Duodenal mucosa (tissue), 2 donors: ENCODE measurements around the gene CDK6.

Experiments
- H3K27ac ChIP-seq: one replicate; pipeline ENCODE4 v1.7.0; 2013; ENCODE audit warnings: low read depth, low read length
- H3K27me3 ChIP-seq, 2 donors: one replicate each; pipeline ENCODE4 v1.7.0; 2013; ENCODE audit warnings: low read length in 2 of 2, control low read depth in 1 of 2; ENCODE audit not compliant: insufficient read depth in 2 of 2, control insufficient read depth in 1 of 2
- H3K36me3 ChIP-seq, 2 donors: one replicate each; pipeline ENCODE4 v1.7.0; 2013; ENCODE audit warnings: low read length in 2 of 2, control low read depth in 1 of 2; ENCODE audit not compliant: insufficient read depth in 2 of 2, control insufficient read depth in 1 of 2
- H3K4me1 ChIP-seq, 2 donors: one replicate each; pipeline ENCODE4 v1.7.0; 2013; ENCODE audit warnings: low read length in 2 of 2, control low read depth in 1 of 2; ENCODE audit not compliant: insufficient read depth in 2 of 2, control insufficient read depth in 1 of 2
- H3K4me3 ChIP-seq, 2 donors: one replicate each; pipeline ENCODE4 v1.7.0; 2013; ENCODE audit warnings: low read length in 2 of 2, low read depth in 1 of 2
- H3K9ac ChIP-seq, 2 donors: one replicate each; pipeline ENCODE4 v1.7.0; 2013; ENCODE audit warnings: low read length in 2 of 2, low read depth in 1 of 2
- H3K9me3 ChIP-seq, 2 donors: one replicate each; pipeline ENCODE4 v1.7.0; 2013; ENCODE audit warnings: low read length in 2 of 2, control low read depth in 1 of 2; ENCODE audit not compliant: control insufficient read depth in 1 of 2

The CDK6 gene

DNA sequence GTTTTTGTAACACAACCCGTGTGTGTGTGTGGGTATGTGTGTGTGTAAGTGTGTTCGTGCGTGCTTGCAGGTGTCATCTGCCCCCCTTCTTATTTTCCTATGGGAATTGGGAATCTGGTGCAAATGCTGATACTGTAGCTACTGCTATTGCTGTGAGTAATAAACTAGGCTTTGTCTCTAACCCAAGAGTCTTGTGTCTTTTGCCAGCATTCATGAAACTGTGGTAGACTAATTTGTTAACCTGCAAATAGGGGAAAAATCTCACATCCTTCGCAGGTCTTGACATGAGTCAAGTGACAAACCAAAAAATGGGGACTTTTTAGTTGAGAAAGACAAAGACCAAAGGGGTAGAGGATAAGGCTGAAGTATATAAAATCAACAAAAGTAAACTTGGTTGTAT, 188.3 kb downstream of the CDK6 start:
- no peak overlapping the region for H3K4me3 ChIP-seq
- no peak overlapping the region for H3K27ac ChIP-seq
- H3K9ac ChIP-seq: no peak overlapping the region

DNA sequence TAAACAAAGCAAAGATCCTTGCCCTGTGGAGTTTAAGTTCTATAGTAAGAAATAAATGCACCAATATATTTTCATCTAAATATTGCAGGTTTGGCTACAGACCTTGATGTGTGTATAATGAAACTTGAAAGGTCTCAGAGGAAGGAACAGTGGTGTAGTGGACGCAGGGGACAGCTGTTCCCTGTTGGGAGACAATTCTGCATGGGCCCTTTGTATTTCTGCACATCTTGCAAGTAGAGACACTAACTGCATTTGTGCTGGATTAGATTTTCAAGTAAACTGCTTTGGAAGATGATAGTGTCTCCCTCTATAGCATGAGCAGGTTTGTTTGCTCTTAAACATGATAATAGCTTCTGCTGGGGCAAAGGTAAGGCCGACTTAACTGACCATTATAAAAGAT, 188.7 kb downstream of the CDK6 start:
- Histone ChIP-seq H3K4me1 (peaks cover 26 to 40% of the 10 kb centered on the region in 2 donors), H3K4me3 (no peak overlapping the region), H3K27ac (no peak overlapping the region), H3K9ac (no peak overlapping the region), H3K9me3 (no peaks in the 10 kb centered on the region), H3K36me3 (no peaks in the 10 kb centered on the region), H3K27me3 (no peaks in the 10 kb centered on the region)

More for the DNA sequence above, 188.3 kb downstream of the CDK6 start:
- Histone ChIP-seq H3K27me3 (no peaks in the 10 kb centered on the region), H3K4me1 (peaks cover 26 to 40% of the 10 kb centered on the region in 2 donors), H3K36me3 (no peaks in the 10 kb centered on the region), H3K9me3 (no peaks in the 10 kb centered on the region)

DNA sequence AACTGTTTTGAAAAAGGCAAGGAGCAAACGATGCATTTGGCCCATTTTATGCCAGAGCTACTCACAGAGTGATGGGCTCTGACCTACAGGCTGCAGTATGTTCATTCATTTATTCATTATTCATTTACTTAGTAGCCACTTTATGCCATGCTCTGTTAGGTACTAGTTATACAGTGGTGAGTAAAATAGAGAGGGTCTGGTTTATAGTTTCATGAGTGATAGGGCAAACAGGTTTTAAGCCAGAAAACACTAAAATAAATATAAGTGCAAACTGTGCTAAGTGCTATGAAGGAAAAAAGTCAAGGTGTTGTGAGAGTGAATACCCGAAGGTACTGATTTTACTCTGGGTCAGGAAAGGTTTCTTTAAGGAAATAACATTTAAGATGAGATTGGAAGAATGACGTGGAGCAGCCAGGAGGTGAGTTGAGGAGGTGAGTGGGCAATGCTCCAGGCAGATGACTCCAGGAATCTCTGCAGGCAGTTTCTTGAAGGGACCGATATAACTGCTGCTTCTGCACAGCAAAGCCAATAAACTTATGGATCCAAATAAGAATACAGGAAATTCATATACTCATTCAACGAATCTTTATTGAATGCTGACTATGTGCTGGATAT, 189.3 kb downstream of the CDK6 start:
- Histone ChIP-seq H3K4me3 (no peak overlapping the region), H3K36me3 (no peaks in the 10 kb centered on the region), H3K9me3 (no peaks in the 10 kb centered on the region), H3K9ac (no peak overlapping the region), H3K4me1 (peaks cover 26 to 41% of the 10 kb centered on the region in 2 donors), H3K27ac (no peak overlapping the region), H3K27me3 (no peaks in the 10 kb centered on the region)

DNA sequence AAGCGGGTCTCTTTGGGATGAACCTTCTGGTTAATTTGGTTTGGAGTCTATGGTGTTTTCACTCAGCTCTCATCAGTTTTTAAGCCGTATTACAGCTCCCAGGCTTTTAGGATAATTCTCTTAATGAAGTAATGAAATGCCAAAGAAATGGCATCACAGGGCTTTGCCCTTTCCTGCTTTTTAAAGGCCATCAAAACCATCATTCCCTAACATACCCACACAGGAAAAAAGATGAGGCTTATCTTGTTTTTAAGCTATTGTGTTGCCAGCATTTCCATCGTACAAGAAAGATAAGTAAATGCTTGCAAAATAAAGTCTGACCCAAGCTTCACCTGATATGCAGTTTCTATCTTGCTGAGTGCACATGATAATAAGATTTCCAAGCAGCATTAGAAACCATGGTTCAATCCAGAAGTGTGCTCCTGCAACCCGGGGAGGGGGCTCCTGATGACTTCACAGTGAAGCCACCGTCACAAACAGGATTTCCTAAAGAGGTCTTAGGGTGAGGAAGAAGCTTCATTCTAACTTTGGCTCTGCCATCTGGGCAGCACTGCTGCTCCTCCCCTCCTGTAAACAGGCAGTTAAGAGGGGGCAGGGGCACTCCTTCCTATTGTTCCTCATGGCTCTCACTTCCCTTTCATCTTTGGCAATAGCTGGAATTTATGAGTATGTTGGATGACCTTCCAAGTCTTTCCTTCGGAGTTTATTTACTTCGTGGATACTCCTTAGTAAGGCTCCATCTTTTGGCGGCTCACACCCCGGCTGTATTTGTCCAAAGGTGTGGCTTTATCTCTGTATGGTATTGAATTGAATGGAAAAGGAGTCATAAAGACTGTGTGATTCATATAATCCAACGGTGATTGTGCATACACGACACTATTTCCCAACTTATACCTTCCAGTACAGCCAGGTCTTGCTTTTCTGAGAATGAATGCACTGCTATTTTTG, 191.0 kb downstream of the CDK6 start:
- Histone ChIP-seq H3K27me3 (no peaks in the 10 kb centered on the region), H3K27ac (peak overlapping the region; percentile 48), H3K4me1 (peaks cover 26 to 47% of the 10 kb centered on the region in 2 donors), H3K9me3 (no peaks in the 10 kb centered on the region), H3K4me3 (peak overlapping the region in 1 of 2 donors; percentile 18), H3K9ac (peak overlapping the region in 1 of 2 donors; percentile 8), H3K36me3 (no peaks in the 10 kb centered on the region)

DNA sequence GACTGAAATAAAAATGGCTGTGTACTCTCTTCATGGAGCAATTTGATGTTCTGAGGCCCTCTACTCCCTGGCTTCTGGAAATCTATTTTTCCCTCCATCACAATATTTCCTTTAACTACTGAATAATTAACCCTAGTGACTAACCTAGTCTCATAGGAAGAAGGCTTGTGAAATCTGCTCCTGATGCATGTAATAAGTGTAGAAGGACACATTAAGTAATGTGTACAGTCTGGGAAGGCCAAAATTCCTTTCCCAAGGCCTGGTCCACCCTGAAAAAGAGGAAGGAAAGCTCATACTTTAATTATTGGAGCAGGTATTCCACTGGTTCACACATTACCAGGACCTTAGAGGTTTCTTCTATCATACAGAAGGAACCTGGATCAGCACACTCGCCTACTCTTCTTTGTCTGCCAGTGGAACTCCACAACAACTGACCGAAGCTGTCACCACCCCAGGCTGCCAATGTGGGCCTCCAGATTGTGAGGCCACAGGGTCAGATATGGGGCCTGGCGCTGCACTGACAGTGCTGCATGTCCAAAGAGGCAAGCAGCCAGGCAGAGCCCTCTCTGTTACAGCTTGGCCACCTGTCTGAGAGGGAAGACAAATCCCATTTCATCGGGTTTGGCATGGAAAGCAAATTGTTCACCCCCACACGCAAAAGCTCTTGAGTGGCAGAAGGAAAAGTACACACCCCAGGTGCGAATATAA, 191.8 kb downstream of the CDK6 start:
- Histone ChIP-seq H3K27ac (no peak overlapping the region), H3K9me3 (no peaks in the 10 kb centered on the region), H3K4me1 (peaks cover 26 to 47% of the 10 kb centered on the region in 2 donors), H3K36me3 (no peaks in the 10 kb centered on the region), H3K9ac (peak overlapping the region in 1 of 2 donors; percentile 8), H3K4me3 (no peak overlapping the region), H3K27me3 (no peaks in the 10 kb centered on the region)

DNA sequence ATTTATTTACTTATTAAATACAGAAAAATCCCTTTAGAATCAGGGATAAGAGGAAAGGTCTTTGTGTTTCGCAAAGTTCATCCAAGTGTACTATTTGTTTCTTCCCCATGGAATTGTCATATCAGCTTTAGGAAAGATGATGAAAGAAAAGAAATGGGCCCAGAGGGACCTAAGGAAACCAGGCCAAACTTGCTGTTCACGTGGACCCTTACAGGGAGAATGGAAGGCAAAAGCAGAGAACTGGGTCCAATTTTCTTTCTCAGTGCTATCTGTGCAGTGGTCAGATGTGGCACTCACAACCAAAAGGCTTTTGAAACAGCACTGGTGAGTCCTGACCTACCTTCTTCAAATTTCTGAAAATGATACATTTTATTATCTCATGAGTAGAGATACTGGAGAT, 192.6 kb downstream of the CDK6 start:
- Histone ChIP-seq H3K9ac (no peak overlapping the region), H3K27me3 (no peaks in the 10 kb centered on the region), H3K36me3 (no peaks in the 10 kb centered on the region), H3K4me1 (peaks cover 26 to 47% of the 10 kb centered on the region in 2 donors), H3K9me3 (no peaks in the 10 kb centered on the region), H3K4me3 (no peak overlapping the region), H3K27ac (no peak overlapping the region)

DNA sequence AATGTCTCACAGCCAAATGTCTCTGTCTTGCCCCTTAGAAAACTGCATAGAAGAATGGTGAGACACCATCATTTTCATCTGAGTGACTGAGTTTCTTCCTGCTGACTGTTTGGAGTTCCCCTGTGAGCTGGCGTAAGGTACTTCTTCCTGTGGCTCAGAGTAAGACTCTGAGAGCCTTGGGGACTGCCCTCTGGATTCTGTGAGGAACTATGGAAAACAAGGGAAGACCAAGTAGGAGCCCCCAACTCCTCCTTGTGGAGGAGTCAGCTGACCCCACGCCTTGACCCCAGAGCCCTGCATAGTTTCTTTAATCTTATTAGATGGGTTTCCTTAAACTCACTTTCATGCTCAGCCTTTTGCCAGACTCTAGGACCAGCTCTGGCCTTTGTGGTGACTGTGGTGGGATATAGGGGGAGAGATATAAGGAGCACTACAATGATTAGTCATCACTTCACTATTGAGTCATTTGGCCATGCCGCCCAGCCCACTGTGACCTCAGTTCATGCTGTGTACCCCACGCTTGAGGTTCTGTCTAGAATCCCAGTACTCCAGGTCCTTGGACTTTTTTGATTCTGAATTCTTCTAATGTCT, 194.4 kb downstream of the CDK6 start:
- no peak overlapping the region for H3K9ac ChIP-seq
- H3K27ac ChIP-seq: no peak overlapping the region
- H3K4me3 ChIP-seq: no peak overlapping the region

DNA sequence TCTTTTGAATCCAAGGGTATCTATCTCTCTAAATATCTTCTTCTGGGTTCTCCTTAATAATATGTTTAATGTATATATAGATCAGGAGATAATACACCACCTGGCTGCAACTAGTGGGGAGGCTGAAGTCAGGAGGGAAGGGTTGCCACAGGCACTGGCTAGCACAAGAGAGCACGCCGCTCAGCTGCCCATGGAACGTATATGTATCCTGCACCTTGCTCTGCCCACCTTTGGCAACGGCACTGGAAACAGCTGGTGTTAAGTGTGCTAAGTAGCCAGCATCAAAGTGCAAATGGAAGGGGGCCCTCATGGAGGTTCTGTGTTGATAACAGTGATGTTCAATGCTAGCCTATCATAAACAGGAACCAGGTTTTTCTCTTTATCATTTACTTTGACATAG, 196.4 kb downstream of the CDK6 start:
- Histone ChIP-seq H3K27me3 (no peaks in the 10 kb centered on the region), H3K9me3 (no peaks in the 10 kb centered on the region), H3K36me3 (peaks cover 0 to 3% of the 10 kb centered on the region in 2 donors), H3K27ac (no peak overlapping the region), H3K9ac (no peak overlapping the region), H3K4me3 (no peak overlapping the region), H3K4me1 (peaks cover 15 to 23% of the 10 kb centered on the region in 2 donors)

More for the DNA sequence above, 194.4 kb downstream of the CDK6 start:
- Histone ChIP-seq H3K27me3 (no peaks in the 10 kb centered on the region), H3K4me1 (peaks cover 14 to 34% of the 10 kb centered on the region in 2 donors), H3K9me3 (no peaks in the 10 kb centered on the region), H3K36me3 (peaks cover 0 to 3% of the 10 kb centered on the region in 2 donors)

DNA sequence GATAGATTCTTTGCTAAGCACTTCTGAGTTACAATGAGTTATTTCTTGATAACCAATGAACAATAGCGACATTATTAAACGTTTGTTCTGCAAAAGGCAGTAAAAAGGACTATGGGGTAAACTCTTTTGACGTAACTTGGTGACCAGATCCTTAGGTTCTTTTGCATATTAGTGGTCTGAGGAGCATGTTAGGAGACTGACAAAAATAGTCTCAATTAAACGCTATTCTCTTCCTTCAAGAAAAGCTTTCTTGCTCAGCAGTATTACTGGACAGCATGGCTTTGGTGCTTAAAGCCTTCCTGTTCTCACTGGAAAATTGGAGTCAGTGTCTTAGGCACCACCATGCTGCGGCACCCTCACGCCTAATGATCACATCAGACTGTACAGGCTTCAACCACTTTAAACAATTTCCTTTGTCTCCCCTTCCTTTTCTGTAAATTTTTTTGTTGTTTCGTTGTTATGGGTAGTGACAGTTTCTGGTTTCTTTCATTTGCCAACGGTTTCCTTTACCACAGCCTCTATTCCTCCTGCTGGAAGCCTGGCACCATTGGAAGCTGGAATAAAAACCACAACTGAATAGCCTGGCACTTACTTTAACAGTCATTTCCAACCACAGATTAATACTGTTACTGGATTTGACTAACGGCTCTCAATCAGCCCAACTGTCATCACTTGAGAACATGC, 197.0 kb downstream of the CDK6 start:
- no peak overlapping the region for H3K27ac ChIP-seq
- H3K4me1 ChIP-seq: peaks cover 14 to 22% of the 10 kb centered on the region in 2 donors
- H3K9ac ChIP-seq: no peak overlapping the region

More for the DNA sequence above, 197.0 kb downstream of the CDK6 start:
- Histone ChIP-seq H3K36me3 (peaks cover 0 to 3% of the 10 kb centered on the region in 2 donors), H3K9me3 (no peaks in the 10 kb centered on the region), H3K27me3 (no peaks in the 10 kb centered on the region), H3K4me3 (no peak overlapping the region)
